Kidney glomerular epithelial cell (primary cell): ENCODE measurements around the gene ERAS.

ENCODE experiments used
- DNase-seq: peaks from one replicate; lab custom pipeline; 2025; lab: John Stamatoyannopoulos, UW

Gene ERAS, protein sequence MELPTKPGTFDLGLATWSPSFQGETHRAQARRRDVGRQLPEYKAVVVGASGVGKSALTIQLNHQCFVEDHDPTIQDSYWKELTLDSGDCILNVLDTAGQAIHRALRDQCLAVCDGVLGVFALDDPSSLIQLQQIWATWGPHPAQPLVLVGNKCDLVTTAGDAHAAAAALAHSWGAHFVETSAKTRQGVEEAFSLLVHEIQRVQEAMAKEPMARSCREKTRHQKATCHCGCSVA

DNA sequence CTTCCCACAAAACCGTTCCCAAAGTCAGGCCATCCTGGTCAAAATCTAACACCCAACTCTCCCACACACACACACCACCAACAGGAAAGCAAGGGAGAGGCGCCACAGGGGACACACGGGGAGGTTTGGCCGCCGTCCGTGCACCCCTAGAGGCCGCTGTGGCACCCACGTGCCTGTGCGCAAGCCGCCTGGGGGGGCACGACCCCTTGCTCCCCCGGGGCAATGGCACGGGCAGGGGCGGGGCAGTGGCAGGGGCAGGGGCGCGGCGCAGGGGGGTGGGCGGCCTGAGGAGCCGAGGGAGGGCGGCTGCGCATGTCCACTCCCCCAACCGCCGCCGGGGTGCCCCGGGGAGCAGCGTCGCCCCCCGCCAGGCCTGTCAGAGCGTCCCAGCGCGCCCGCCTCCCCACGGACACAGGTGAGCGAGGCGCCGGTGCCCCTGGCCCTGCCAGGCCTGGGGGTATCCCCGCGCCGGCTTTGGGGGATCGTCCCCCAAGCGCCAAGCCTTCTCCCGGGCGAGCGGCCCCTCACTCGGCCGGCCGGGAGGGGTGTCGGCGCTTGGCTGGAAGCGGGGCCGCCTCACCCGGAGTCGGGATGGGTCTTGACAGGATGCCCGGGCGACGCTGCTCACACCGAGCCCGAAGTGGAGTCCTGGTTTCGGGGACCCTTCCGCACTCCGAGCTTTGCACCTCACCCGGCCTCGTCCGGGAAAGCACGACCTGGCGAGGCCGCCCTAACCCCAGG is at the start of gene ERAS:
Gene ERAS, plus strand, starts transcription at position 379 of the 741 bp plus-strand sequence. CDS start 2,611 bp downstream, outside the sequence.
- DNase-seq: no peak

DNA sequence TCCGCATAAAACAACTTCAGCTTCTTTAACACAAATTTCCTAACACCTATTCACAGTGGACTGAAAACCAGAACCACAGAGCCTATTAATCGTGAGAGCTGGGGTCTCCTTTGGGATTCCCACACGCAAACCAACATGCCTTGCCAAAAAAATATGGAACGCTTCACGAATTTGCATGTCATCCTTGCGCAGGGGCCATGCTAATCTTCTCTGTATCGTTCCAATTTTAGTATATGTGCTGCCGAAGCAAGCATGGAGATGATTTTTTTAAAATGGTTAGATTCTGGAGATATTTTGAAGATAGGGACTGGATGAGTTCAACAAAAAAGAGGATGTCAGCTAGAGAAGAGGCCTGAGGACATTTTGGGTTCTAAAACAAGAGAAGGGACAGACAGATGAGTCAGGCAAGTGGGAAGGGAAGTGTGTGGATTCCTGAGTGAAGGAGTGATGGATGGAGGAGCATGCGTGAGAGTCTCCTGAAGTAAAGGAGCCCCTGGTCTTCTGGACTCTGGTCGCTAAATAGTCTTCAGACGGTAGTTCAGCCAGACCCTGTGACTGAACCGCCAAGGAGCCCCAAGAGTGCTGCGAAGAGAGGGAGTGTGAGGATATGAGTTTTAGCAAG is 49.4 kb upstream of the ERAS start:
- no peak for DNase-seq

DNA sequence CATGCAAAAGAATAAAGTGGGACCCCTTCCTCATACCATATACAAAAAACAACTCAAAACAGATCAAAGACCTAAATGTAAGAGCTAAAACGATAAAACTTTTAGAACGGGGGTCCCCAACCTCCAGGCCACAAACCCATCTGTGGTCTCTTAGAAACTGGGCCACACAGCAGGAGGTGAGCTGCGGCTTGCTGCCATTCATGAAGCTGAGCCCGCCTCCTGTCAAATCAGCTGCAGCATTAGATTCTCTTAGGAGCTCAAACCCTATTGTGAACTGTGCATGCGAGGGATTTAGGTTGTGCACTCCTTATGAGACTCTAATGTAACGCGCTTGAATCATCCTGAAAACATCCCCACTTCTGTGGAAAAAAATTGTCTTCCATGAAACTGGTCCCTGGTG is 46.9 kb upstream of the ERAS start:
- no peak for DNase-seq

DNA sequence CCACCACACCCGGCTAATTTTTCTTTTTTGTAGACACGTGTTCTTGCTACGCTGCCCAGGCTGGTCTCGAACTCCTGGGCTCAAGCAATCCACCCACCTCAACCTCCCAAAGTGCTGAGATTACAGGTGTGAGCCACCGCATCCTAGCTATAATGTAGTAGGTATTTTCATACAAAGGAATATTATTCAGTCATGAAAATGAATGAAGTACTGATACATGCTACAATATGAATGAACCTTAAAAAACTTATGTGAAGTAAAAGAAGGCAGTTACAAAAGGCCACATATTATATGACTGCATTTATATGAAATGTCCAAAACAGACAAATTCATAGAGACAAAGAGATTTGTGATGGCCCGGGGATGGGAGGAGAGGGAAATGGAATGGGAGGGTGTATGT is 44.6 kb upstream of the ERAS start:
- no peak for DNase-seq

DNA sequence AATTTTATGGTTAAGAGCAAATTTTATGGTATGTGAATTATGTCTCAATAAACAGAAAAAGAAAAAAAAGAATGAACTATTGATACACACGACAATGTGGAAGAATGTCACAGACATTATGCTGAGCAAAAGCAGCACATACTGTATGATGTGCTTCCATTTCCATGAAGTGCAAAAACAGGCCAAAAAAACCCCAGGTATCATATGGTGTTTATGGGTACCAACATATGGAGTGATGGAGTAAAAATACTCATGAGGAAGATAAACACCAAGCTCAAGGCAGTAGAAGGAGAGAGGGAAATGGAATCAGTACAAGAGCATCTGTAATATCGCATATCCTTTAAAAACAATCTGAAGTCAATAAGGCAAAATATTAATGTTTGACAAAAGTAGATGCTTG is 44.1 kb upstream of the ERAS start:
- DNase-seq: no peak

DNA sequence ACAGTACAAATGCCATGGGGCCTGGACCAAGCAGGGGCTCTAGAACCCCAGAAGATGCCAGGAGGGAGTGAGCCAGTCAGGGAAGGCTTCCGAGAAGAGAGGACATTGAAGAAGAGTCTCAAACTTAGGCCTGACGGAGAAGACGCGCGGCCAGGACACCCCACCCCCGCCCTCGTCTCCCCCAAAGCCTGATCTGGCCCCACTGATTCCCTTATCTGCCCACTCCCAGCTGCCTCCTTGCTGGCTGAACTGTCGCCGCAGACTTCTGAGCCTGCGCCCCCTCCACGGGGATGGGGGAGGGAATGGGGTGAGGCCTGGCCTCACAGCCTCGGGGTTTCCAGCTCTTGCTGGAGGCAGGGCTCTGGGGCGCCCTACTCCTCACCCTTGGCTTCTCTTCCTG is 43.5 kb upstream of the ERAS start:
- no peak for DNase-seq

DNA sequence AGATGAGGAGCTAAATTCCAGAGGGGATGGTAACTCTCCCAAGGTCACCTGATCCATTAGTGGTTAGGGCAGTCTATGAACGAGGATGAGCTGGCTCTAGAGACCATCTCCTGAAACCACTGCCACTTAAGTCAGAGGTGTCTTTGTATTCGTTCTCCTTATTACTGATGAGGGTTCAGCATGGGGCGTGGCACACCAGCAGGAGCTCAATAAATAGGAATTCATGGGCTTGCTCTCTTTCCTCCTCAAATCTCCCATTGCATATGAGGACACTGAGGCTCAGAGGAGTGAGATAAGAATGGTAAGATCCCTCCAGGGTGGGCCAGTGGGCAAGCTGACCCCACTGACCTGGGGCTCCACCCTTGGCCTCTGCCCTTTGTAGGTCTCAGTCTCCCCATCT is 41.6 kb upstream of the ERAS start:
- no peak for DNase-seq

DNA sequence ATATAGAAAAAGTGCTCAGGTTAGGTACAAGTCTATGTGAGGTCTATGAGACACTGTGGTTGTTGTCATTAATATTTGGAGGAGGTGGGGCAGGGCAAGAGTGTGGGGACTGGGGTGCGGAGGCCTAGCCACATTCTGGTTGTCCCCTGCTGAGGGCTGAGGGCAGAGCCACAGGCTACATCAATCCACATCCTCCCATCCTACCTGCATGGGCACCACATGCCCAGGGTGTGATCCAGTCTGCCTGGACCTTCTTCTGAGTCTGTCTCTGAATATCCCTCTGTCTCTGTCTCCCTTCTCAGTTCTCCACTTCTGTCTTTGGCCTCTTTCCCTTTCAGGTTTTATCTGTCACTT is 41.1 kb upstream of the ERAS start:
- no peak for DNase-seq

DNA sequence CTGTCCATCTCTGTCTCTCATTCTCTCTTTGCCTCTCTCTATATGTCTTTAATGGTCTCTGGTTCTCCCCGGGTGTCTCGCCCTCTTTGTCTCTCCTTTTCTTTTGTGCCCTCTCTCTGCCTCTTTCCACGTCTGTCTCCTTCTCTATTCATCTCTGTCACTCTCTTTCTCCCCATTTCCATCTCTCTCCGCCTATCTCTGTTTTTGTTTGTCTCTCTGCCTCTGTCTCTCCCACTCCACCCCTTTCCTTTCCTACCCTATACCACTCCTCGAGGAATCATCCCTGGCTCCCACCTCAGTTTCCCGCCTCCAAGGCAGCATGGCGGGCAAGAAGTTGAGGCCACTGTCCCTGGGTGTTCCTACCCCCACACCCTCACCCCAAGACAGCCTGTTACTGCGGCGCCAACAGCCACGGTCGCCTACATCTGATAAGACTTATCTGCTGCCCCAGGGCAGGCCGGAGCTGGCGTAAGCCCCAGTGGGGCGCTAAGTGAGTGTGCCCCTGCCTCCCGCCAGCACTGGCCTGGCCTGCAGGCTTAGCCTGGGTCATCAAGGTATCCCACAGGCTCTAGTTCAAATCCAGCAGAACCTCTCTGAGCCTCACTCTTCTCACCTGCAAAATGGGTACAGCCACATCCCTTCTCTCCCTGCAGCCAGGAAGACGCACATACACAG is 40.6 kb upstream of the ERAS start:
- DNase-seq: no peak

DNA sequence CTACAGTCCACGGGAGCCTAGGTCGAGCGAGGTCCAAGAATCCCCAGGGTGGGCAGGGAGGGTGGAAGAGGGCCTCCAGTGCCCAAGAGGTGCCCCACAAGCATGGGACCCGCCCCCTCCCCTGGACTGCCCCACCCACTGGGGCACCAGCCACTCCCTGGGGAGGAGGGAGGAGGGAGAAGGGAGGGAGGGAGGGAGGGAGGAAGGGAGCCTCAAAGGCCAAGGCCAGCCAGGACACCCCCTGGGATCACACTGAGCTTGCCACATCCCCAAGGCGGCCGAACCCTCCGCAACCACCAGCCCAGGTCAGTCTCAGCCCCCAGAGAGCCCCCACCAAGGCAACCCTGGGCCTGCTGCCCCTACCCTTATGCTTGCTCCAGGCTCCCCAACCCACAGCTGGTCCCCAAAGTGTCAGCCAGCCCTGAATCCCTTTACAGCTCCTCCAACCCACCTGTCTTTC is 39.9 kb upstream of the ERAS start, which contains the start of gene GATA1:
Gene GATA1, plus strand, starts transcription at position 250 of the 460 bp plus-strand sequence. CDS start 4,520 bp downstream, outside the sequence.
- no peak for DNase-seq

DNA sequence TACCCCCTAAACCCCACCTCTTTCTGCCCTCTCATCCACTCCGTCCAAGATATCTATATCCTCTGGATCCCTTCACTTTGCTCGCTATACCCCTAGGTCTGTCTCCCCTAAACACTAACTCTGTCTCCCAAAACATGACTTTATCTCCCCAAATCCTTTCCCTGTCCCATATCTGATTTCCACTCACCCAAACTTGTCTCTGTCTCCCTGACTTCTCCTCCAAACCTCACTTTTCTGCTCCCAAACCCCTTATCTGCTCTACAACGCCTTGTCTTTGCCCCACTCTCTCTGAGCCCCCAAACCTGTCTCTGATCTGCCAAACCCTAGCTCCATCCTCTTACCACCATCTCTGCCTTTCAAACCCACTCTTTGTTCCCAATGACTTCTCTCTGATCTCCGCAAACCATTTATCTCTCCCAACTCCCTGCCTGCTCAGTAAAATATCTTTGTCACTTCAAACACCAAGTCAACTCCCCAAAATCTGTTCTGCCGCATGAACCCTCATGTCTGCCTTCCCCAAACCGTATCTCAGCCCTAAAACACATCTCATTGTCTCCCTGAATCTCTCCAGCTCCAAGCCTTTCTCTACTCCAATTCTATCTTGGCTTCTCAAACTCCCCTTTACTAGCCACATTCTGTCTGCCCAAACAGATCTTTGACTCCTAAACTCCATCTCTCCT is 39.3 kb upstream of the ERAS start:
- no peak for DNase-seq

DNA sequence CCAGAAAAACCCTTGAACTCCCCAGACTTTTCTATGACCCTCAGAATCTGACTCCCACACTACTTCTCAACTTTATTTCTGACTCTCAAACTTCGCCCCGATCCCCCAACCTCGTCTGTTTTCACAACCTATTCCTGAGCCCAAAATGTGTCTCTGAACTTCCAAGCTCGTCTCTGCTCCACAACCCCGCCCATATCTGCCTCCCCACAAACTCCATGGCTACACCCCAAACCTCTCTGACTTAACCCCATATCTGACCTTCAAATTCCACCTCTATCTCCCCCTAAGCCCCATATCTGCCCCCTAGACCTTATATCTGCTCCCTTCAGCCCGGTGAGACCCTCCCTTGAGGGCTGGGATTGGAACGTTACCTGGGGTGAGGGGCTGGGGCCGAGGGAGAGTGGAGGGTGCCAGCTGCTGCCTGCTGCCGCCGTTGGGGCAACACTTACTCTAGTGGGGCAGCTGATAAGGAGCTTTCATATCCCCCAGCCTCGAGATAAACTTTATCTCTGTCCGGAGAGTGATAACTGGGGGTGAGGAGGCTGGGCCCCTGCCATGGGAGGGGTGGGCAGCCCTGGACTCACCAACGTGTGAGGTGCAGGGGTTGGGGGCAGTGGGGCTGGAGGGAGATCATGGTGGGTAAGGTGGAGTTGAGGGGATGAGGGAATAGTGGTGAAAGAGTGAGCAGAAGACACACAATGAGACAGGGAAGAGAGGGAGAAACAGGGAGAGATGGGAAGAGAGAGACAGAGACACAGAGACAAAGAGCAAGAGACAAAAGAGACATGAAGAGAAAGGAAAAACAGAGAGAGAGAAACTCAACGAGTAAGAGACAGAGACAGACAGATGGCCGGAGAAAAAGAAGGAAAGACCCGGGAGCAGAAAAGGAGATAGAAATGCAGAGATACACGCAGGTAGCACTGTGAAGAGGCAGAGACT is 38.5 kb upstream of the ERAS start:
- DNase-seq: no peak

DNA sequence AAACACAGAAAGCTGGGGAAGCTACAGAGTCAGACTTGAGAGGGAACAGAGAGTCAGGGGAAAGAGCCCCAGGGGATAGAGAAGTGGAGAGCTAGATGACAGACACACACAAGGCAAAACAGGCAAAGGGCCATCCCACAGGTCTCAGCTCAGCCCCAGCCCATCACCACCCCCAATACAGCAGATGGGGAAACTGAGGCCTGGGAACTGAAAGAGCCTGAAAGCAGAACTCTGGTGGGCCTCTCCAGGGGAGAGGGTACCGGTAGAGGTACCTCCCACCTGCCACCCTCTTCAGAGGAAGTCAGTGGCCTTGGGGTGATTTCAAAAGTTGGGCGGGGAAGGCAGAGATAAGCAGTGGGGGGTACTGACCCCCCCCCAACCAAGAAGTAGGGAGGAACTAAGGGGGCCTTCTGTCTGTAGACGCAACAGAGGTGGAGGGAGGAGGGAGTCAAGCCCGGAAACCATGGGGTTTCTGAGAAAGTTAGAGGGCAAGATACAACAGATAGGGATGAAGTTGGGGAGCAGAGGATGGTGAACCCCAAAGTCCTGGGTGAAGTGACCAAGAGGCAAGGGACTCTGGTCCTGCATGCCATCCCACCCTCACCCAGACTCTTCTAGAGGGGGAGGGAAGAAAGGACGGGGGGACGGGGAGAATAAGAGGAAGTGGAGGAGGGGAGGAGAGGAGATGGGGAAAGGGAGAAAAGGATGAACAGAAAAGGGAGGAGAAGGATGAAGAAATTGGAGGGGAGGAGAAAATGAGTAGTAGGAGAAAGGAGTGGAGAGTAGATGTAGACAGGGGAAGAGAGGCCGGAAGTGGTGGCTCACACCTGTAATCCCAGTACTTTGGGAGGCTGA is 36.7 kb upstream of the ERAS start:
- DNase-seq: no peak

DNA sequence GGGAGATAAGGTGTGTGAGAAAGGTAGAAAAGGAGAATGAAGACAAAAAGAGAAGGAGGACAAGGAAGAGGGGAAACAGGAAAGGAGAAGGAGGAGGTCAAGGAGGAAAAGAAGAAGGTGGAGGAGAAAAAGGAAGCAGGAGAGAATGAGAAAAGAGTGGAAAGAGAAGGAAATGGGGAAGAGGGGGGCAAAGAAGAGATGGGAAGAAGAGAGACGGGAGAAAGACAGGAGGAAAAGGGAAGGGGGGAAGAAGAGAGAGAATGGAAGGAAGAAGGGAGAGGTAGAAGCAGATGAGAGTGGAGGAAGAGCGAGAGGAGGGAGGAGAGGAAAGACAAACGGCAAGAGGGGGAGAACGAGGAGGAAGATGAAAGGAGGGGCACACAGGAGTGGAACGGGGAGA is 35.8 kb upstream of the ERAS start:
- DNase-seq: no peak

DNA sequence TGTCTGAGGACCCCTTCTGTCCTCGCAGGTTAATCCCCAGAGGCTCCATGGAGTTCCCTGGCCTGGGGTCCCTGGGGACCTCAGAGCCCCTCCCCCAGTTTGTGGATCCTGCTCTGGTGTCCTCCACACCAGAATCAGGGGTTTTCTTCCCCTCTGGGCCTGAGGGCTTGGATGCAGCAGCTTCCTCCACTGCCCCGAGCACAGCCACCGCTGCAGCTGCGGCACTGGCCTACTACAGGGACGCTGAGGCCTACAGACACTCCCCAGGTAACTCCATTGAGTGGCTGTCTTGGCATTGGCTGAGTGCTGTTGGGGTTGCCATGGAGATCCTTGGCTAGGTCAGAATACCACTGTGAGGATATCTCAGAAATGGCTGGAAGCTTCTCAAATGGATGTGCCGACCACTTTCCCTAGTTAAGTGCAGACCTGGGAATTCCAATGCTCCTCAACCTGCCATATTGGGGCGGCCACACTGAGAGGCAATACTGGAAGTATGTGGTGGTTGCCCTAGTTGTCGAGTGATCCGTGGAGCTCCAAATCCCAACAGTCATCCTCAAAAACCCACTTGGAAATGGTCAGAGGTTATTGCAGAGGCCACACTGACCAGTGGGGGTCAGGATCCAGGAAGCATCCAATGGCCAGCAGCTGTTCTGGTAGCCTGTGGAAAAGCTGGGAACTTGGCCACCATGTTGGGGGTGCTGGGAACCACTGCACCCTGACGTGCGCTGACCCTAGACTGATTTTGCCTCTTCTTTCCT is 35.1 kb upstream of the ERAS start:
- no peak for DNase-seq

DNA sequence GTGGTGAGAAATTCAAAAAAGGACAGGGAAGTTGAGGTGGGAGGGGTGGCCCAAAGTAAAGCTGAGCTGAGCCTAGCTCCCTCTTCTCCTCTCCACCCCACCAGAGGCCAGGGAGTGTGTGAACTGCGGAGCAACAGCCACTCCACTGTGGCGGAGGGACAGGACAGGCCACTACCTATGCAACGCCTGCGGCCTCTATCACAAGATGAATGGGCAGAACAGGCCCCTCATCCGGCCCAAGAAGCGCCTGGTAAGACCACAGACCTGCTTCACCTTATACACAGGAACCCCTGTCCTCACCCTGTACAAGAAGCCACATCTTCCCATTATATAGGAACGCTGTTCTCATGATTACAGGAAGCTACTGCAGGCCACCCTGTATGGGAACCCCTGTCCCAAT is 34.1 kb upstream of the ERAS start:
- no peak for DNase-seq

DNA sequence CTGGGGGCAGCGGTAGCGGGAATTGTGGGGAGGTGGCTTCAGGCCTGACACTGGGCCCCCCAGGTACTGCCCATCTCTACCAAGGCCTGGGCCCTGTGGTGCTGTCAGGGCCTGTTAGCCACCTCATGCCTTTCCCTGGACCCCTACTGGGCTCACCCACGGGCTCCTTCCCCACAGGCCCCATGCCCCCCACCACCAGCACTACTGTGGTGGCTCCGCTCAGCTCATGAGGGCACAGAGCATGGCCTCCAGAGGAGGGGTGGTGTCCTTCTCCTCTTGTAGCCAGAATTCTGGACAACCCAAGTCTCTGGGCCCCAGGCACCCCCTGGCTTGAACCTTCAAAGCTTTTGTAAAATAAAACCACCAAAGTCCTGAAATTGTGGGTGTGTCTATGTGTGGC is 32.4 kb upstream of the ERAS start:
- no peak for DNase-seq

DNA sequence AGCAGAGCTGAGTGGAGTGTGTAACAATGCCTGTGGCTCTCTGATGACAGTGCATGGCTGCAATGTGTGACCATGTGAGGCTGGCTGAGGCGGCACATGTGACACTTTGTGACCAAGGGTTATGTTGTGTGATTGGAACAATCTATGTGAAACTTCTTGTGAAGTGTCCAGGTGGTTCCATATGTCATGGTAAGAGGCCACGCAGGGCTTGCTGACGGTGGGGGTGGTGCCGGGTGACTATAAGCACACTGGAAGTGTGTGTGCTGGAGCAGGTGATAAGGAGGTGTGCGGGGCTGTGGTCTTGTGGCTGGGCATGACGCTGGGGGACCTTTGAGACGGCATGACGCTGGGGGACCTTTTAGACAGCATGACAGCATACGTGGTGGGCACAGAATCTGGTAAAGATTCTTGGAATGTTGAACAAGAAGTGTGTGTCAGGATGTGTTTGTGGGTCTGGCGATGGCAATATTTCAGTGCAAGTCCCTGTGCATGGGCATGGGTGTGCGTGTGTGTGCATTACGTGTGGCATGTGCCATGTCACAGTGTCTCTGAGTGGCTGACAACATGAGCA is 31.9 kb upstream of the ERAS start:
- no peak for DNase-seq
